GM12874 (cell line): ENCODE measurements around the gene PRDM10.

Experiments
- CTCF ChIP-seq: IDR thresholded peaks from 2 replicates; pipeline ENCODE4 v1.5.1; 2011; ENCODE audit warnings: low read depth, mild to moderate bottlenecking, control low read depth, low read length, moderate library complexity; ENCODE audit not compliant: insufficient read depth

PRDM10 gene

GRCh38 chr11:129960216-129961214 lies 42.1 kb downstream of the PRDM10 start:
- TF ChIP-seq CTCF: no peak

- TF ChIP-seq CTCF: no peak
These were observed 42.9 kb downstream of the PRDM10 start for GRCh38 chr11:129959687-129960086.

DNA sequence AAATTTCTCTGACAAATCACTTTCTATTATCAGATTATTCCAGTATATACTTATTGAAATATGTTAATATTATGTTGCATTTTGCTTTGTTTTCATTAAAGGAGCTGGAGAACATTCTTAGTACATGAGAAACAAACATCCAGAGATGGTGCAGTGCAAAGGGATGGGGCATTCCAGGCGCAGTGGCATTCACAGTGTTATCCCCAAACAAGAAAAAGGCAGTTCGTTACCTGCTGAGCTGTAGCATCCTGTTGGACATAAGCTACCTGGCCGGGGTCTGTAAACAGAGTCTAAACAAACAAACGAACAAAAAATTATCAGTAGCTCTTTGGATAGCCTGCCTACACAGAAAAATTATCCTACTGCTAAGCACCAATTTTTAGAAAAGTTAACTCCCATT lies 47.4 kb downstream of the PRDM10 start:
- TF ChIP-seq CTCF: no peak

GRCh38 chr11:129951866-129952262 lies 50.8 kb downstream of the PRDM10 start:
- no peak for TF ChIP-seq CTCF

- TF ChIP-seq CTCF: no peak
These were observed 51.3 kb downstream of the PRDM10 start for GRCh38 chr11:129951201-129951865.

- no peak for TF ChIP-seq CTCF
These were observed 52.2 kb downstream of the PRDM10 start for GRCh38 chr11:129950101-129951091.

- no peak for TF ChIP-seq CTCF
These were observed 53.6 kb downstream of the PRDM10 start for GRCh38 chr11:129948926-129949466.
